HepG2 (cell line): ENCODE results near the gene NEDD4. TPM values are rescaled to one million over a fixed set of nuclear protein-coding genes. Genes with fewer than 3 reads are reported as not detected.

Experiments used
- ATAC-seq: fragments of 200-7000 bp; cut with Tn5 transposase; 3 replicates; pipeline ENCODE4 v1.9.1; 2020; ENCODE audit warnings: mild to moderate bottlenecking, moderate library complexity
- BruUV-seq: library from RNA; stranded (reverse); fragments of 400-500 nt; replicated peaks from 2 replicates; lab custom pipeline; 2021; lab: Mats Ljungman, UMichigan
- CTCF ChIA-PET: fragments of 300-600 bp; formaldehyde crosslinking; extraction: SDS; loops from one replicate; lab custom pipeline; 2021; ENCODE audit warnings: low total read pairs, inconsistent platforms, low intra/inter-chr PET ratio; lab: Yijun Ruan, JAX
- POLR2A ChIA-PET: fragments of 350-600 bp; sonication (Branson Sonifier 250); formaldehyde crosslinking; loops from one replicate; lab custom pipeline; 2020; ENCODE audit warnings: antibody characterized with exemption, inconsistent platforms; lab: Yijun Ruan, JAX
- DNase-seq: peaks from one replicate; pipeline ENCODE4 v3.0.0-alpha.2; 2015; ENCODE audit warnings: low spot score
- FAIRE-seq: peaks from 3 replicates; lab custom pipeline; 2011; peaks lifted over from hg19 to GRCh38; lab: Jason Lieb, UNC
- H2AFZ ChIP-seq: one replicate; pipeline ENCODE4 v1.6.1; 2011; ENCODE audit warnings: low read length, inconsistent platforms
- H3K27ac ChIP-seq: fragments of 300-600 bp; 3 replicates; pipeline ENCODE4 v1.8.0; 2011; ENCODE audit warnings: mixed run types, mild to moderate bottlenecking, mixed read lengths, low read length, inconsistent platforms; ENCODE audit not compliant: insufficient read depth; ENCODE audit errors: extremely low read length
- H3K27me3 ChIP-seq, 2 experiments: fragments of 200-600 bp in 1 of 2; 2 replicates in 1 of 2; 3 replicates in 1 of 2; pipeline versions ENCODE4 v1.6.0 to v1.8.0; 2011; ENCODE audit warnings: low read length in 2 of 2, mild to moderate bottlenecking in 2 of 2, moderate library complexity in 2 of 2, inconsistent platforms in 1 of 2; ENCODE audit not compliant: insufficient read depth in 2 of 2, control insufficient read depth in 1 of 2
- H3K36me3 ChIP-seq, 2 experiments: fragments of 200-600 bp in 1 of 2; replicated peaks in 1 of 2; 2 replicates in 1 of 2; 3 replicates in 1 of 2; pipeline versions ENCODE4 v1.5.1 to v1.8.0; 2011; ENCODE audit warnings: low read length in 2 of 2, inconsistent platforms in 1 of 2; ENCODE audit not compliant: insufficient read depth in 2 of 2, control insufficient read depth in 1 of 2
- H3K4me1 ChIP-seq: 2 replicates; pipeline ENCODE4 v1.5.1; 2012; ENCODE audit warnings: low read length, inconsistent platforms; ENCODE audit not compliant: insufficient read depth
- H3K4me2 ChIP-seq: 2 replicates; pipeline ENCODE4 v1.6.0; 2011; ENCODE audit warnings: low read depth, low read length, inconsistent platforms
- H3K4me3 ChIP-seq, 3 experiments: fragments of 200-600 bp in 1 of 3; sonication (generic), shearing (Covaris generic) in 1 of 3; replicated peaks in 1 of 3; 2 replicates each; pipeline ENCODE4 v1.5.1; 2011 to 2016; ENCODE audit warnings: low read length in 3 of 3, inconsistent platforms in 2 of 3, low read depth in 2 of 3, mild to moderate bottlenecking in 2 of 3, control low read depth in 1 of 3, mixed read lengths in 1 of 3; ENCODE audit not compliant: insufficient read depth in 1 of 3
- H3K79me2 ChIP-seq: one replicate; pipeline ENCODE4 v1.6.1; 2011; ENCODE audit warnings: low read length, inconsistent platforms; ENCODE audit not compliant: insufficient read depth
- H3K9ac ChIP-seq: 2 replicates; pipeline ENCODE4 v1.6.0; 2011; ENCODE audit warnings: mild to moderate bottlenecking, low read depth, low read length, inconsistent platforms; ENCODE audit not compliant: insufficient read depth
- H3K9me3 ChIP-seq: 2 replicates; pipeline ENCODE4 v1.5.1; 2012; ENCODE audit warnings: mild to moderate bottlenecking, low read length
- H4K20me1 ChIP-seq: 2 replicates; pipeline ENCODE4 v1.6.0; 2011; ENCODE audit warnings: inconsistent platforms, mild to moderate bottlenecking, low read length, moderate library complexity; ENCODE audit not compliant: insufficient read depth
- HNF4A ChIP-seq: sonication (generic); formaldehyde crosslinking; IDR thresholded peaks from 2 replicates; pipeline ENCODE4 v1.4.0; 2020; ENCODE audit warnings: missing genetic modification reagents
- MED13 ChIP-seq: sonication (generic); formaldehyde crosslinking; IDR thresholded peaks from 2 replicates; pipeline ENCODE4 v1.5.0; 2020; ENCODE audit warnings: missing genetic modification reagents
- MXD1 ChIP-seq: sonication (generic); formaldehyde crosslinking; IDR thresholded peaks from 2 replicates; pipeline ENCODE4 v1.4.0; 2020; ENCODE audit warnings: mild to moderate bottlenecking, missing genetic modification reagents
- PAXIP1 ChIP-seq: sonication (generic); formaldehyde crosslinking; conservative IDR thresholded peaks from 2 replicates; pipeline ENCODE4 v1.4.0; 2020; ENCODE audit warnings: mild to moderate bottlenecking, missing genetic modification reagents, moderate library complexity
- POGZ ChIP-seq: sonication (generic); formaldehyde crosslinking; IDR thresholded peaks from 2 replicates; pipeline ENCODE4 v1.4.0; 2020; ENCODE audit warnings: mild to moderate bottlenecking, missing genetic modification reagents
- RFX3 ChIP-seq: IDR thresholded peaks from 2 replicates; pipeline ENCODE4 v1.6.1; 2016; ENCODE audit warnings: missing biosample characterization, missing genetic modification reagents
- SMYD3 ChIP-seq: sonication (generic); formaldehyde crosslinking; IDR thresholded peaks from 2 replicates; pipeline ENCODE4 v1.8.1; 2023; ENCODE audit warnings: mild to moderate bottlenecking, missing genetic modification reagents
- TEAD3 ChIP-seq: optimal IDR thresholded peaks from 2 replicates; pipeline ENCODE3; 2016; ENCODE audit warnings: borderline replicate concordance
- THYN1 ChIP-seq: sonication (generic); formaldehyde crosslinking; IDR thresholded peaks from 2 replicates; pipeline ENCODE4 v1.8.1; 2023; ENCODE audit warnings: low read depth, mild to moderate bottlenecking, moderate library complexity, missing genetic modification reagents, borderline replicate concordance
- ZMAT3 ChIP-seq: sonication (generic); formaldehyde crosslinking; conservative IDR thresholded peaks from 2 replicates; pipeline ENCODE4 v1.7.0; 2021; ENCODE audit warnings: missing genetic modification reagents
- ZNF331 ChIP-seq: sonication (generic); formaldehyde crosslinking; IDR thresholded peaks from 2 replicates; pipeline ENCODE4 v1.4.0; 2020; ENCODE audit warnings: missing genetic modification reagents
- ZNF33A ChIP-seq: sonication (generic); formaldehyde crosslinking; IDR thresholded peaks from 2 replicates; pipeline ENCODE4 v1.5.1; 2020; ENCODE audit warnings: missing genetic modification reagents, mild to moderate bottlenecking, moderate library complexity, borderline replicate concordance
- WGBS: methylation state at CpG from one replicate; pipeline ENCODE4 v1.1.6; 2017; ENCODE audit warnings: low lambda C conversion rate; 5-methylcytosine and 5-hydroxymethylcytosine counted together
- in situ Hi-C: cut with HindIII; loops from 2 replicates; pipeline ENCODE4 v1.10.0; 2017; ENCODE audit warnings: low pct_unique_long_range_greater_than_20kb; ENCODE audit not compliant: extremely low pct_ligation_motif_present
- intact Hi-C: fragments of 100-400 bp; cut with micrococcal nuclease; formaldehyde crosslinking; loops from one replicate; pipeline ENCODE4 v1.10.0; 2022; ENCODE audit not compliant: unreplicated experiment
- polyA plus RNA-seq, 8 experiments: library from polyadenylated mRNA; depleted of rRNA in 3 of 8; stranded (reverse) in 7 of 8; unstranded in 1 of 8; fragments of >200 nt; fragmentation: Illumina TruSeq in 4 of 8; extraction: Trizol in 4 of 8; gene quantifications; 2 replicates each; pipeline versions ENCODE4 v1.2.1 to v1.2.3, GENCODE V29; 2011 to 2016; ENCODE audit warnings: low read depth in 4 of 8, missing spikeins in 1 of 8, mixed read lengths in 1 of 8; ENCODE audit not compliant: insufficient read depth in 1 of 8
- total RNA-seq, 5 experiments: library from RNA; depleted of rRNA; stranded (reverse); fragments of >200 nt; fragmentation: Illumina TruSeq; extraction: Trizol; gene quantifications; 2 replicates each; pipeline ENCODE4 v1.2.3, GENCODE V29; 2016; ENCODE audit warnings: low read depth in 1 of 5

NEDD4 gene
- total and polyA plus RNA-seq, 2 of the 13 experiments (the other 11 are each of a cell fraction or from before 2014, with no cell fraction given): 10.4 to 13.0 TPM

DNA sequence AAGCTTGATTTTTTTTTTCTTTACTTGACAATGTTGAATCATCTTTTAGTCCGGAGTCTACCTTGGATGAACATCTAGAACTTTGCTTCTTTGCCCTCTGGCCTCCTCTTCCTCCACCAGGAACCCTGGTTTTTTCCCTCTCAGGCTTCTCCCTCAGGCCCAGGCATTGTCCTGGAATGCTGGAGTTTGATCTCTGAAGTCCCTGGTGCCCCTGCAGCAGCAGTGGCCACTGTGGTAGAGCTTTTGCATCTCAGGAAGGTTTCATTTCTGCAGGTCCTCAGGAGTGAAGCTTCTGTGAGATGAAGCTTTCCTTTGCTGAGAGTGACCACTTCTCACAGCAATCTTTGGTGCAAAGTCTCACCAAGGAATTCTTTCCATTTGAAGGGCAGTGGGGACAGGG is 39.0 kb upstream of the NEDD4 start:
- WGBS: 0% methylated on average over 1 of the region's 1 CpG
- Histone ChIP-seq H3K4me1 (peaks cover 20% of the 10 kb centered on the region), H3K27me3 (no peaks in the 10 kb centered on the region), H3K36me3 (no peaks in the 10 kb centered on the region), H3K4me2 (peak overlapping the region; percentile 52), H3K27ac (peak overlapping the region; percentile 10), H2AFZ (no peak overlapping the region), H4K20me1 (no peaks in the 10 kb centered on the region), H3K9ac (0 out of 2 replicates have a peak overlapping the region, but pooled peaks have one; percentile 8), H3K9me3 (no peaks in the 10 kb centered on the region), H3K79me2 (no peaks in the 10 kb centered on the region), H3K4me3 (peak overlapping the region in 1 of 3 experiments; percentile 8; a peak in 1 of 6 replicates)
- CTCF ChIA-PET: no interaction called here
- intact Hi-C loops (no loop called here), in situ Hi-C loops (no loop called here)
- peak; percentile 42 for FAIRE-seq
- no TSS peak for BruUV-seq
- peak; percentile 95 for ATAC-seq
- no peak for TF ChIP-seq ZNF33A (CRISPR knock-in tag)
- TF ChIP-seq MXD1 (CRISPR knock-in tag): no peak
- 0 out of 2 replicates have a peak, but pooled peaks have one; percentile 21 for TF ChIP-seq PAXIP1 (CRISPR knock-in tag)
- TF ChIP-seq HNF4A: peak; percentile 69
- no peak for TF ChIP-seq POGZ (CRISPR knock-in tag)
- no peak for TF ChIP-seq RFX3 (CRISPR knock-in tag)
- TF ChIP-seq TEAD3 (CRISPR knock-in tag): peak; percentile 77
- no peak for TF ChIP-seq THYN1 (CRISPR knock-in tag)
- TF ChIP-seq MED13: no peak
- TF ChIP-seq ZMAT3 (CRISPR knock-in tag): no peak
- 0 out of 2 replicates have a peak, but pooled peaks have one; percentile 20 for TF ChIP-seq ZNF331 (CRISPR knock-in tag)
- TF ChIP-seq SMYD3: 0 out of 2 replicates have a peak, but pooled peaks have one; percentile 21
- POLR2A ChIA-PET: interaction anchor here (2.9 kb wide), 1 partner anchor 10 kb away, joined by 7 read pairs; no protein-coding TSS in a partner anchor
- DNase-seq: peak; percentile 32
